Measurements from ENCODE around the gene HRH3. TPM values are rescaled to one million over a fixed set of nuclear protein-coding genes. Genes with fewer than 3 reads are reported as not detected.

HRH3 gene
- total RNA-seq, 1 donor from 2014 or later: not detected

- no peak for DNase-seq (ENCODE audit: low spot score in 2 of 2, unreplicated experiment in 2 of 2)
- Mint-ChIP-seq H3K27me3 (ENCODE audit: low read depth) (no peaks in the 10 kb centered on the region), H3K36me3 (peaks cover 44% of the 10 kb centered on the region), H3K27ac (no peak overlapping the region), H3K4me3 (no peak overlapping the region), H3K9me3 (peaks cover 7% of the 10 kb centered on the region), H3K4me1 (no peaks in the 10 kb centered on the region)
- TF ChIP-seq CTCF (IDR thresholded peaks at IDR 0.05; ENCODE audit: unreplicated experiment): no peak
Observed at GRCh38 chr20:62266851-62267250, 46.8 kb upstream of the HRH3 start.

- Mint-ChIP-seq H3K9me3 (peaks cover 7% of the 10 kb centered on the region), H3K4me1 (no peaks in the 10 kb centered on the region), H3K27ac (no peak overlapping the region), H3K27me3 (ENCODE audit: low read depth) (no peaks in the 10 kb centered on the region), H3K36me3 (peaks cover 45% of the 10 kb centered on the region), H3K4me3 (no peak overlapping the region)
- no peak for DNase-seq (ENCODE audit: low spot score in 2 of 2, unreplicated experiment in 2 of 2)
- no peak for TF ChIP-seq CTCF (IDR thresholded peaks at IDR 0.05; ENCODE audit: unreplicated experiment)
Observed at GRCh38 chr20:62266340-62266739, 46.3 kb upstream of the HRH3 start.

GRCh38 chr20:62265365-62265764 is 45.3 kb upstream of the HRH3 start:
- peaks cover 7% of the 10 kb centered on the region for H3K9me3 Mint-ChIP-seq
- TF ChIP-seq CTCF (IDR thresholded peaks at IDR 0.05; ENCODE audit: unreplicated experiment): no peak
- no peaks in the 10 kb centered on the region for H3K27me3 Mint-ChIP-seq (ENCODE audit: low read depth)
- peaks cover 45% of the 10 kb centered on the region for H3K36me3 Mint-ChIP-seq
- no peak overlapping the region for H3K4me3 Mint-ChIP-seq
- no peaks in the 10 kb centered on the region for H3K4me1 Mint-ChIP-seq
- no peak overlapping the region for H3K27ac Mint-ChIP-seq
- DNase-seq (ENCODE audit: low spot score in 2 of 2, unreplicated experiment in 2 of 2): no peak

- DNase-seq (ENCODE audit: low spot score in 2 of 2, unreplicated experiment in 2 of 2): no peak
- Mint-ChIP-seq H3K9me3 (peaks cover 7% of the 10 kb centered on the region), H3K4me3 (no peak overlapping the region), H3K27ac (no peak overlapping the region), H3K36me3 (peaks cover 43% of the 10 kb centered on the region), H3K27me3 (ENCODE audit: low read depth) (no peaks in the 10 kb centered on the region), H3K4me1 (no peaks in the 10 kb centered on the region)
- TF ChIP-seq CTCF (IDR thresholded peaks at IDR 0.05; ENCODE audit: unreplicated experiment): no peak
Observed at GRCh38 chr20:62263396-62263795, 43.3 kb upstream of the HRH3 start.

GRCh38 chr20:62262064-62262463 is 42.0 kb upstream of the HRH3 start:
- H3K4me1 Mint-ChIP-seq: no peaks in the 10 kb centered on the region
- H3K9me3 Mint-ChIP-seq: peaks cover 7% of the 10 kb centered on the region
- DNase-seq (ENCODE audit: low spot score in 2 of 2, unreplicated experiment in 2 of 2): no peak
- no peaks in the 10 kb centered on the region for H3K27me3 Mint-ChIP-seq (ENCODE audit: low read depth)
- H3K4me3 Mint-ChIP-seq: no peak overlapping the region
- H3K36me3 Mint-ChIP-seq: peaks cover 39% of the 10 kb centered on the region
- H3K27ac Mint-ChIP-seq: no peak overlapping the region
- TF ChIP-seq CTCF (IDR thresholded peaks at IDR 0.05; ENCODE audit: unreplicated experiment): no peak

- no peaks in the 10 kb centered on the region for H3K4me1 Mint-ChIP-seq
- peaks cover 24% of the 10 kb centered on the region for H3K36me3 Mint-ChIP-seq
- no peak overlapping the region for H3K27ac Mint-ChIP-seq
- H3K4me3 Mint-ChIP-seq: no peak overlapping the region
- no peaks in the 10 kb centered on the region for H3K9me3 Mint-ChIP-seq
- H3K27me3 Mint-ChIP-seq (ENCODE audit: low read depth): no peaks in the 10 kb centered on the region
- no peak for DNase-seq (ENCODE audit: low spot score in 2 of 2, unreplicated experiment in 2 of 2)
- no peak for TF ChIP-seq CTCF (IDR thresholded peaks at IDR 0.05; ENCODE audit: unreplicated experiment)
Observed at GRCh38 chr20:62259294-62259565, 39.2 kb upstream of the HRH3 start.
